Activated CD8-positive, alpha-beta T cell treated with anti-CD3 and anti-CD28 coated beads for 36 hours (primary cell): ENCODE measurements around the gene OSBPL10. TPM values are rescaled to one million over a fixed set of nuclear protein-coding genes. Genes with fewer than 3 reads are reported as not detected.
"Not testable (repeated sequence)": the region's sequence is repeated elsewhere in the genome, so short reads cannot be mapped to it uniquely, and the experiment has no call there.

ENCODE experiments used
- ATAC-seq: fragments of 200-7000 bp; cut with Tn5 transposase; one replicate; pipeline ENCODE4 v1.10.0; 2021; ENCODE audit warnings: mild to moderate bottlenecking, moderate library complexity
- CTCF ChIA-PET: fragments of 350-600 bp; sonication (Branson Sonifier 250); formaldehyde crosslinking; loops from one replicate; lab custom pipeline; 2021; ENCODE audit warnings: antibody characterized with exemption; lab: Charles Lee
- POLR2A ChIA-PET: fragments of 350-600 bp; sonication (Branson Sonifier 250); formaldehyde crosslinking; loops from one replicate; lab custom pipeline; 2021; ENCODE audit warnings: antibody characterized with exemption; lab: Charles Lee
- DNase-seq: peaks from one replicate; pipeline ENCODE4 v3.0.0-alpha.2; 2020
- H3K27ac Mint-ChIP-seq: one replicate; pipeline ENCODE4 v1.8.0; 2021; ENCODE audit warnings: mild to moderate bottlenecking, mixed read lengths
- H3K27me3 Mint-ChIP-seq: one replicate; pipeline ENCODE4 v1.8.0; 2021; ENCODE audit warnings: mixed read lengths
- H3K36me3 Mint-ChIP-seq: one replicate; pipeline ENCODE4 v1.8.0; 2021; ENCODE audit warnings: low read depth, mixed read lengths
- H3K4me1 Mint-ChIP-seq: one replicate; pipeline ENCODE4 v1.8.0; 2021; ENCODE audit warnings: low read depth, mixed read lengths
- H3K4me3 Mint-ChIP-seq: one replicate; pipeline ENCODE4 v1.8.0; 2021; ENCODE audit warnings: mild to moderate bottlenecking, moderate library complexity, mixed read lengths
- H3K9me3 Mint-ChIP-seq: one replicate; pipeline ENCODE4 v1.8.0; 2021; ENCODE audit warnings: mixed read lengths
- intact Hi-C: fragments of 100-400 bp; cut with micrococcal nuclease; formaldehyde crosslinking; loops from one replicate; pipeline ENCODE4 v1.10.0; 2022
- total RNA-seq, 2 experiments: library from RNA; stranded (reverse); gene quantifications; one replicate each; pipeline ENCODE4 v1.2.3, GENCODE V29; 2021
- TF ChIP-seq, protein P1 (sequence below): fragments of 200-600 bp; IDR thresholded peaks from one replicate; pipeline ENCODE4 v1.8.0; 2022; ENCODE audit warnings: antibody characterized with exemption, mild to moderate bottlenecking

The OSBPL10 gene
- total RNA-seq, 2 experiments from 2014 or later: 1.9 to 2.1 TPM

DNA sequence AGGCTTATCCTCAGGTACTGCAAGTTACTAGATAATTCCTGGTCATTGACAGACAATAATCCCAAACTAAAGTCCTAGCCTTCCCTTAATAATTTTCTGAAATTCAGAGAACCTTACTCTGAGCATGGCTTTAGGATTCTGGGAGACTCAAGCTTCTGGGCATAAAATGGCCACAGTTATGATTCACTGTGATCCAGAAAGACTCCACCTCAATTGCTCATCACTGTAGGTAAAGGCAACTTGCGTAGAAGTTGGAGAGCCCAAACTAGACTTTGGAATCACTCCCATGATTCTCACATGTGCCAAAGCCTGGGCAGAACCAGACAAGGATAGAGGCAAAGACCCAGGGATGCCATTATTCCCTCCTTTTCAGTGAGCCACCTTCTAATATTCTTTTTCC is 195.3 kb downstream of the OSBPL10 start:
- ATAC-seq: no peak
- TF ChIP-seq, protein P1, sequence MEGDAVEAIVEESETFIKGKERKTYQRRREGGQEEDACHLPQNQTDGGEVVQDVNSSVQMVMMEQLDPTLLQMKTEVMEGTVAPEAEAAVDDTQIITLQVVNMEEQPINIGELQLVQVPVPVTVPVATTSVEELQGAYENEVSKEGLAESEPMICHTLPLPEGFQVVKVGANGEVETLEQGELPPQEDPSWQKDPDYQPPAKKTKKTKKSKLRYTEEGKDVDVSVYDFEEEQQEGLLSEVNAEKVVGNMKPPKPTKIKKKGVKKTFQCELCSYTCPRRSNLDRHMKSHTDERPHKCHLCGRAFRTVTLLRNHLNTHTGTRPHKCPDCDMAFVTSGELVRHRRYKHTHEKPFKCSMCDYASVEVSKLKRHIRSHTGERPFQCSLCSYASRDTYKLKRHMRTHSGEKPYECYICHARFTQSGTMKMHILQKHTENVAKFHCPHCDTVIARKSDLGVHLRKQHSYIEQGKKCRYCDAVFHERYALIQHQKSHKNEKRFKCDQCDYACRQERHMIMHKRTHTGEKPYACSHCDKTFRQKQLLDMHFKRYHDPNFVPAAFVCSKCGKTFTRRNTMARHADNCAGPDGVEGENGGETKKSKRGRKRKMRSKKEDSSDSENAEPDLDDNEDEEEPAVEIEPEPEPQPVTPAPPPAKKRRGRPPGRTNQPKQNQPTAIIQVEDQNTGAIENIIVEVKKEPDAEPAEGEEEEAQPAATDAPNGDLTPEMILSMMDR: no peak
- Mint-ChIP-seq H3K36me3 (no peaks in the 10 kb centered on the region), H3K27me3 (peaks cover 4% of the 10 kb centered on the region), H3K4me1 (no peaks in the 10 kb centered on the region), H3K27ac (no peak overlapping the region), H3K4me3 (no peak overlapping the region), H3K9me3 (peaks cover 2% of the 10 kb centered on the region)
- intact Hi-C loops: no loop called here
- POLR2A ChIA-PET: no interaction called here
- no peak for DNase-seq
- CTCF ChIA-PET: no interaction called here

DNA sequence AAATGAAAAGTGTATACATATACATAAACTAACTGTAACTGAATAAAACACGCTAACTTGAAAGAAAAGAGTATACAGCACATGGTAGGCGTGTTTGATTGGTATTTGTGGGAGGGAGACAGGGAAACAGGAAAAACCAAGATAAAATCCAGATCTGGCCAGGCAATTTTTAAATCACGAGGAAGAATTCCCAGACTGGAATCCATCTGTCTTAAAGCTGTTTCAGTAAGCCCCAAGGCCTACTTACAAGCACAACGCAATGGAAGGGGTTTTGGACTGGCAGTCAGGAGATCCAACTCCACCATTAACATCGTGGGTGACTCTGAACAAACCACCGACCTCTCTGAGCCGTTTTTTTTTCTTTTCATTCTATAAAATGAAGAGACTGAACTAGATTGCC is 195.8 kb downstream of the OSBPL10 start:
- no peaks in the 10 kb centered on the region for H3K4me1 Mint-ChIP-seq
- ATAC-seq: no peak
- peaks cover 4% of the 10 kb centered on the region for H3K27me3 Mint-ChIP-seq
- H3K4me3 Mint-ChIP-seq: no peak overlapping the region
- CTCF ChIA-PET: no interaction called here
- H3K9me3 Mint-ChIP-seq: peaks cover 2% of the 10 kb centered on the region
- H3K27ac Mint-ChIP-seq: no peak overlapping the region
- TF ChIP-seq, protein P1: no peak
- no peaks in the 10 kb centered on the region for H3K36me3 Mint-ChIP-seq
- no peak for DNase-seq
- intact Hi-C loops: no loop called here
- POLR2A ChIA-PET: no interaction called here

DNA sequence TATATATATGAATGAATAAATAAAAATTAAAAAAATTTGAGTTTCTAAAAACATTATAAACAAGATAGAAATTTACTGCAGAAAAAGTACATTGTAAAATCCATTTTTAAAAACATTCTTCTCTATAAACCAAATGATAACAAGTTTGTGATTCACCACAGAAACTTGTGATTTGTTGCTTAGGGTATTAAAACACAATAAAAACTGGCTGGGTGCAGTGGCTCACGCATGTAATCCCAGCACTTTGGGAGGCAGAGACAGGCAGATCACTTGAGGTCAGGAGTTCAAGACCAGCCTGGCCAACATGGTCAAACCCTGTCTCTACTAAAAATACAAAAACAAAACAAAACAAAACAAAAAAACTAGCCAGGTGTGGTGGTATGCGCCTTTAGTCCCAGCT is 197.2 kb downstream of the OSBPL10 start:
- ATAC-seq, H3K9me3 Mint-ChIP-seq, DNase-seq, CTCF ChIA-PET, H3K4me3 Mint-ChIP-seq, H3K4me1 Mint-ChIP-seq, H3K36me3 Mint-ChIP-seq, H3K27ac Mint-ChIP-seq, intact Hi-C loops: not testable (repeated sequence)
- H3K27me3 Mint-ChIP-seq: peaks cover 10% of the 10 kb centered on the region
- POLR2A ChIA-PET: interaction anchor here (1.2 kb wide), 1 partner anchor 14 kb away, joined by 4 read pairs; no protein-coding TSS in a partner anchor

DNA sequence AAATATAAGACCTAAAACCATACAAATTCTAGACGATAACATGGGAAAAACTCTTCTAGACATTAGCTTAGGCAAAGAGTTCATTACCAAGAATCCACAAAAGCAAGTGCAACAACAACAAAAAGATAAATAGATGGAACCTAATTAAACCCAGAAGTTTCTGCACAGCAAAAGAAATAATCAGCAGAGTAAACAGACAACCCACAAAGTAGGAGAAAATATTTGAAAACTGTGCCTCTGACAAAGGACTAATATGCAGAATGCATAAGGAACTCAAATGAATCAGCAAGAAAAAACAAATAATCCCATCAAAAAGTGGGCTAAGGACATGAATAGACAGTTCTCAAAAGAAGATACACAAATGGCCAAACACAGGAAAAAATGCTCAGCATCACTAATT is 198.8 kb downstream of the OSBPL10 start:
- POLR2A ChIA-PET, H3K36me3 Mint-ChIP-seq, H3K9me3 Mint-ChIP-seq, CTCF ChIA-PET, ATAC-seq, H3K4me1 Mint-ChIP-seq, H3K27ac Mint-ChIP-seq, H3K4me3 Mint-ChIP-seq, DNase-seq, intact Hi-C loops: not testable (repeated sequence)
- H3K27me3 Mint-ChIP-seq: peaks cover 11% of the 10 kb centered on the region

DNA sequence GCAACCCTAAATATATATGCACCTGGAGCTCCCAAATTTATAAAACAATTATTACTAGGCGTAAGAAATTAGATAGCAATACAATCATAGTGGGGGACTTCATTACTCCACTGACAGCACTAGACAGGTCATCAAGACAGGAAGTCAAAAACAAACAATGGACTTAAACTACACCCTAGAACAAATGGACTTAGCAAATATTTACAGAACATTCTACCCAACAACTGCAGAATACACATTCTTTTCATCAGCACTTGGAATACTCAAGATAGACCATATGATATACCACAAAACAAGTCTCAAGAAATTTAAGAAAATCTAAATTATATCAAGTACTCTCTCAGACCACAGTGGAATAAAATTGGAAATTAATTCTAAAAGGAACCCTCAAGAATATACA is 201.5 kb downstream of the OSBPL10 start:
- Mint-ChIP-seq H3K27me3 (peaks cover 11% of the 10 kb centered on the region), H3K9me3 (peaks cover 6% of the 10 kb centered on the region), H3K36me3 (peaks cover 7% of the 10 kb centered on the region), H3K4me1 (no peaks in the 10 kb centered on the region), H3K4me3 (no peak overlapping the region), H3K27ac (no peak overlapping the region)
- ATAC-seq (no peak), DNase-seq (no peak)
- TF ChIP-seq, protein P1: no peak
- ChIA-PET POLR2A (no interaction called here), CTCF (no interaction called here)
- intact Hi-C loops: no loop called here

DNA sequence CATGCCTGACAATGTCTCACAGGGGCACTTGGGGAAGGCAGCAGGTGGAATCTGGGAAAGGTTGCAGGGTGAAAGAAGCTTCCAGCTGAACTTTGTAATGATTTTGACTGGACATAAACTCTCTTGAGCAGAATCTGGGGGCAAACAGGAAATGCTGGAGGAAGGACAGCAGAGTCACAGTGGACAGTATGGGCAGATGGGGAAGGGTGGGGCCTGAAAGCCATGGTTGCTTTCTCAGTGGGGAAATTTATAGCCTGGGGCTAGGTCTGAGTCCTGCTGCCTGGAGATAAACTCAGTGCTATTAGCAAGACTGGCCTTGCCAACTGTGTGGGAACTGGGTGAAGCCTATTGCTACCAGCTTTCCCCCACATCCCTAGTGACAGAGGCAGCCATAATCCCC is 203.2 kb downstream of the OSBPL10 start:
- TF ChIP-seq, protein P1: no peak
- H3K27me3 Mint-ChIP-seq: peaks cover 11% of the 10 kb centered on the region
- H3K36me3 Mint-ChIP-seq: peaks cover 7% of the 10 kb centered on the region
- H3K4me1 Mint-ChIP-seq: no peaks in the 10 kb centered on the region
- ATAC-seq (no peak), DNase-seq (no peak)
- no peak overlapping the region for H3K27ac Mint-ChIP-seq
- CTCF ChIA-PET: interaction anchor here (1.4 kb wide), 1 partner anchor 9 kb away, joined by 5 read pairs; no protein-coding TSS in a partner anchor
- H3K9me3 Mint-ChIP-seq: peaks cover 6% of the 10 kb centered on the region
- POLR2A ChIA-PET: no interaction called here
- H3K4me3 Mint-ChIP-seq: no peak overlapping the region
- intact Hi-C loops: no loop called here
